ENCODE results near the gene POLR2M. TPM values are rescaled to one million over a fixed set of nuclear protein-coding genes. Genes with fewer than 3 reads are reported as not detected.

Gene POLR2M
- total and polyA plus RNA-seq, 2 donors (not counting 3 experiments of a cell fraction or from before 2014, with no cell fraction given) = 38.4 to 42.5 TPM

GRCh38 chr15:57663262-57663661, 43.3 kb upstream of the POLR2M start:
- Histone ChIP-seq H3K27ac (ENCODE audit: insufficient read depth, low read depth, low read length) (no peak overlapping the region), H3K9me1 (replicated peaks; ENCODE audit: control insufficient read depth, extremely low read depth, insufficient read depth, low read length) (no peaks in the 10 kb centered on the region), H3K27me3 (ENCODE audit: control insufficient read depth in 2 of 2, insufficient read depth in 2 of 2, low read length in 2 of 2) (no peaks in the 10 kb centered on the region), H3K4me3 (replicated peaks in 1 of 3; ENCODE audit: insufficient read depth in 1 of 3, low read depth in 1 of 3, low read length in 3 of 3) (no peak overlapping the region), H3K79me2 (ENCODE audit: control insufficient read depth, insufficient read depth, low read length) (no peaks in the 10 kb centered on the region), H3K4me1 (ENCODE audit: control insufficient read depth, extremely low read depth, insufficient read depth, low read length) (peaks cover 3% of the 10 kb centered on the region), H3K36me3 (ENCODE audit: control insufficient read depth in 2 of 2, extremely low read depth in 1 of 2, insufficient read depth in 2 of 2, low read length in 2 of 2) (peaks cover 0 to 6% of the 10 kb centered on the region in 2 experiments), H3K9me3 (replicated peaks; ENCODE audit: control insufficient read depth, insufficient read depth, low read length) (no peaks in the 10 kb centered on the region), H3K4me2 (ENCODE audit: insufficient read depth, low read length) (no peak overlapping the region), H2AFZ (ENCODE audit: low read depth, low read length) (no peak overlapping the region), H4K20me1 (replicated peaks; ENCODE audit: control insufficient read depth, extremely low read depth, insufficient read depth, low read length) (no peaks in the 10 kb centered on the region), H3K9ac (replicated peaks; ENCODE audit: extremely low read depth, insufficient read depth, low read length) (no peak overlapping the region)
- TF ChIP-seq POLR2A (IDR thresholded peaks at IDR 0.05; ENCODE audit: low read depth, low read length) = no peak
- TF ChIP-seq FOS (IDR thresholded peaks at IDR 0.05; ENCODE audit: borderline replicate concordance, insufficient read depth, low read length) = no peak
- TF ChIP-seq MAX (IDR thresholded peaks at IDR 0.05; ENCODE audit: insufficient read depth, insufficient read length) = no peak
- TF ChIP-seq EZH2 (IDR thresholded peaks at IDR 0.05; ENCODE audit: borderline replicate concordance, low read depth, low read length, severe bottlenecking) = no peak
- TF ChIP-seq JUN (IDR thresholded peaks at IDR 0.05; ENCODE audit: borderline replicate concordance, insufficient read depth, insufficient read length, low read depth) = no peak
- no peak for TF ChIP-seq GATA2 (IDR thresholded peaks at IDR 0.05; ENCODE audit: insufficient read depth, insufficient read length, low read depth, low read length)
- no peak for TF ChIP-seq CTCF (IDR thresholded peaks at IDR 0.05; ENCODE audit: extremely low read depth in 1 of 2, insufficient read depth in 1 of 2, low read depth in 1 of 2, low read length in 2 of 2)
- TF ChIP-seq MYC (IDR thresholded peaks at IDR 0.05; ENCODE audit: low read depth, low read length) = no peak
- TF ChIP-seq POLR2AphosphoS5 (IDR thresholded peaks at IDR 0.05; ENCODE audit: insufficient read depth, low read depth, low read length) = no peak
- FAIRE-seq (no peak), DNase-seq (ENCODE audit: low read depth, low spot score) (no peak)
- ChIA-PET POLR2A (interaction anchor here (0.7 kb wide), 1 partner anchor 10 kb away, joined by 9 read pairs; no protein-coding TSS in a partner anchor), CTCF (interaction anchor here (0.9 to 2.4 kb wide), 4 partner anchors 8 to 102 kb away, joined by 3 to 6 read pairs (median 4); no protein-coding TSS in a partner anchor)
- dilution Hi-C loops (cut with MboI; ENCODE audit: extremely low pct_ligation_motif_present, low sequenced_read_pairs) (no loop called here), intact Hi-C loops (cut with micrococcal nuclease) (no loop called here)
- no TSS peak for BruUV-seq (replicated peaks)
